Esophagus squamous epithelium (tissue), 4 donors: Measurements from ENCODE around the gene TMEFF1.

Experiments
- CTCF ChIP-seq, 6 experiments: fragments of 450-650 bp in 4 of 6; fragments of 200-600 bp in 2 of 6; sonication (generic) in 2 of 6; IDR thresholded peaks; one replicate each; pipeline ENCODE4 v1.5.1; 2016 to 2019; ENCODE audit warnings: antibody characterized with exemption in 6 of 6, mild to moderate bottlenecking in 4 of 6, moderate library complexity in 4 of 6
- POLR2A ChIP-seq, 4 donors: fragments of 450-650 bp; IDR thresholded peaks; one replicate each; pipeline ENCODE4 v1.6.1; 2017; ENCODE audit warnings: antibody characterized with exemption in 4 of 4, mild to moderate bottlenecking in 4 of 4, moderate library complexity in 3 of 4

- TF ChIP-seq CTCF (IDR thresholded peaks at IDR 0.05): no peak
- TF ChIP-seq POLR2A (IDR thresholded peaks at IDR 0.05): no peak
These were observed 117.5 kb downstream of the TMEFF1 start for GRCh38 chr9:100590481-100590880.
